Measurements from ENCODE around the gene CCNJ. TPM values are rescaled to one million over a fixed set of nuclear protein-coding genes. Genes with fewer than 3 reads are reported as not detected.

CCNJ gene
- total RNA-seq, 1 experiment from 2014 or later, result 3.2 TPM

DNA sequence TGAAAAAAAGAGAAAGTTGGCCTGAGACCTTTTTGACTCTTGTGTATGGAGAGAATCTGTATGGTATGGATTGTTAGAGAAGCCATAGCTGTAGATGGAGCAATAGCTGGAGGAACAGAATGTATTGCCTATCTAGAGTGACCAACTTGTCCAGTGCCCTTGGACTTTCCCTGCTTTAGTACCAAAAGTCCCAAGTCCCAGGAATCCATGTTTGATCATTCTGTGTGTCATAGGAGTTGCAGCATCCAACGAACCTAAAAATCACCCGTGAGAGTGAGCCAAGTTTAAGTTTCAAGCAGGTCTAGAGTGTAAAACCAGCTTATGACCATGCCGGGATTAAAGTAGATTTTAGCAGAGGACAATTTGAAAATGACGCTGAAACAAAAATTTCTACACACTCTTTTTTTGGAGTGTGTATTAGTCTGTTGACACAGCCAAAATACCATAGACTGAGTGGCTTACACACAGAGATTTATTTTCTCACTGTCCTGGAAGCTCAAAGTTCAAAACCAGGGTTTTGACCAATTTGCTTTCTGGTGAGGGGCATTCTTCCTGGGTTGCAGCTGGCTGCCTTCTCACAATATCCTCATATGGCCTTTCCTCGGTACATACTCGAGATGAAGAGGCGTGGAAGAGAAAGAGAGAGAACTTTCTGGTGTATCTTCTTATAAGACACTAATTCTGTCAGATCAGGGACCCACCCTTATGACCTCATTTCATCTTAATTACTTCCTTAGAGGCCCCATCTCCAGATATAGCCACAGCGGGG lies 49.8 kb downstream of the CCNJ start:
- POLR2A ChIA-PET (ENCODE audit: unreplicated experiment), result no interaction called here
- no peak for DNase-seq
- Histone ChIP-seq H3K9me2 (replicated peaks; ENCODE audit: low read length) (no peaks in the 10 kb centered on the region), H3K9me3 (ENCODE audit: low read length) (no peaks in the 10 kb centered on the region), H3K4me2 (ENCODE audit: low read length) (no peak overlapping the region), H3K27ac (ENCODE audit: low read length) (no peak overlapping the region), H3K36me3 (ENCODE audit: low read depth, low read length) (no peaks in the 10 kb centered on the region), H3F3A (ENCODE audit: low read length, unreplicated experiment) (no peaks in the 10 kb centered on the region), H3K4me1 (ENCODE audit: insufficient read depth, low read length) (peaks cover 13% of the 10 kb centered on the region), H3K9ac (ENCODE audit: low read length) (no peak overlapping the region), H2AFZ (ENCODE audit: low read length) (no peak overlapping the region), H3K27me3 (ENCODE audit: low read length) (peaks cover 35% of the 10 kb centered on the region), H3K79me2 (ENCODE audit: low read length) (no peaks in the 10 kb centered on the region), H4K20me1 (ENCODE audit: low read length) (no peaks in the 10 kb centered on the region), H3K4me3 (ENCODE audit: low read length) (no peak overlapping the region)
- intact Hi-C loops (cut with micrococcal nuclease), result no loop called here
- CTCF ChIA-PET, result no interaction called here
- no TSS peak for BruUV-seq (replicated peaks)
- ATAC-seq, result no peak
- TF ChIP-seq CTCF (conservative IDR thresholded peaks at IDR 0.05; ENCODE audit: low read depth, low read length) (no peak), EZH2 (IDR thresholded peaks at IDR 0.05; ENCODE audit: low read length, unreplicated experiment) (no peak), EZH2phosphoT487 (IDR thresholded peaks at IDR 0.05; ENCODE audit: borderline replicate concordance, low read length) (no peak)

DNA sequence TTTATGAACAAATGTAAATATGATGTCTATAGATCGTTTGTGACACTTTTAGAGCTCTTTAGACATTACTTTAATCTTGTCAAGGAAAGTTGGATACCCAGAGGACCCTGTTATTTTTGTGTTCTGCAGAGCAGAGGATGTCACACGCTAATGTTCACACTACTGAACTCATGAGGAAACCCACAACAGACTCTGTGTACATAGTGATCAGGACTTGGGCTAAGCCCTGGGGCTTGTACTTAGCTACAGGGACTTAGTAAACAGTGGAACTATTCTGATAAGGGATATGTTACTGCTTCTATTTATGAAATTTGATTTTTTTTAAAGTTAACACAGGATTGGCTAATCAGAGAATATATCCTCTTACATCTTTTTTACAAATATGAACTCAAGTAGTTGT lies 50.6 kb downstream of the CCNJ start:
- no peak overlapping the region for H2AFZ ChIP-seq (ENCODE audit: low read length)
- H3K27me3 ChIP-seq (ENCODE audit: low read length), result peaks cover 38% of the 10 kb centered on the region
- ChIA-PET CTCF (no interaction called here), POLR2A (ENCODE audit: unreplicated experiment) (no interaction called here)
- no peaks in the 10 kb centered on the region for H3K9me2 ChIP-seq (replicated peaks; ENCODE audit: low read length)
- no peak for TF ChIP-seq CTCF (conservative IDR thresholded peaks at IDR 0.05; ENCODE audit: low read depth, low read length)
- no peak overlapping the region for H3K9ac ChIP-seq (ENCODE audit: low read length)
- no peaks in the 10 kb centered on the region for H4K20me1 ChIP-seq (ENCODE audit: low read length)
- intact Hi-C loops (cut with micrococcal nuclease), result no loop called here
- H3K4me1 ChIP-seq (ENCODE audit: insufficient read depth, low read length), result peaks cover 11% of the 10 kb centered on the region
- no peak overlapping the region for H3K4me3 ChIP-seq (ENCODE audit: low read length)
- H3K9me3 ChIP-seq (ENCODE audit: low read length), result no peaks in the 10 kb centered on the region
- DNase-seq, result no peak
- ATAC-seq, result no peak
- no peak overlapping the region for H3K4me2 ChIP-seq (ENCODE audit: low read length)
- H3K36me3 ChIP-seq (ENCODE audit: low read depth, low read length), result no peaks in the 10 kb centered on the region
- no TSS peak for BruUV-seq (replicated peaks)
- H3K27ac ChIP-seq (ENCODE audit: low read length), result no peak overlapping the region
- no peaks in the 10 kb centered on the region for H3K79me2 ChIP-seq (ENCODE audit: low read length)
- H3F3A ChIP-seq (ENCODE audit: low read length, unreplicated experiment), result no peaks in the 10 kb centered on the region

DNA sequence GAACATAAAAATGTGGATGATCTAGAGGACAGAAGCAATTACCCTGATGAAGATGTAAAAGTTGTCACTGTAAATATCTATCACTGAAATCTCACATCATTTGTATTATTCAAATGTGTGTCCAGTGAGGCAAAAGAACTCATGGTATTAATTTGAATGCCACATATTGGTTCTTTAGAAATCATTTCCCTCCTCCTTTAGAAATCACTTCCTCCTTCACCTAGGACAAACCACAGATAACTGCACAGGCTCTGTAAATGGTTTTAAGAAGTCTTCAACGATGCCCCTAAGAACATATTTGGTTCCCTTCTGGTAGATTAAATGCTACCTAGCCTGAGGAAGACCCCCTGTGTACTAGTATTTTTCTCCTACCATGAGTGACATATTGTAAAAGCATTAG lies 53.6 kb downstream of the CCNJ start:
- Histone ChIP-seq H3K4me1 (ENCODE audit: insufficient read depth, low read length) (no peaks in the 10 kb centered on the region), H3F3A (ENCODE audit: low read length, unreplicated experiment) (no peaks in the 10 kb centered on the region), H3K27ac (ENCODE audit: low read length) (no peak overlapping the region), H3K4me3 (ENCODE audit: low read length) (no peak overlapping the region), H3K27me3 (ENCODE audit: low read length) (peaks cover 64% of the 10 kb centered on the region), H3K9me2 (replicated peaks; ENCODE audit: low read length) (no peaks in the 10 kb centered on the region), H3K9ac (ENCODE audit: low read length) (no peak overlapping the region), H3K36me3 (ENCODE audit: low read depth, low read length) (no peaks in the 10 kb centered on the region), H4K20me1 (ENCODE audit: low read length) (no peaks in the 10 kb centered on the region), H3K79me2 (ENCODE audit: low read length) (no peaks in the 10 kb centered on the region), H2AFZ (ENCODE audit: low read length) (no peak overlapping the region), H3K4me2 (ENCODE audit: low read length) (no peak overlapping the region), H3K9me3 (ENCODE audit: low read length) (no peaks in the 10 kb centered on the region)
- TF ChIP-seq EZH2 (IDR thresholded peaks at IDR 0.05; ENCODE audit: low read length, unreplicated experiment) (no peak), EZH2phosphoT487 (IDR thresholded peaks at IDR 0.05; ENCODE audit: borderline replicate concordance, low read length) (no peak), CTCF (conservative IDR thresholded peaks at IDR 0.05; ENCODE audit: low read depth, low read length) (no peak)
- intact Hi-C loops (cut with micrococcal nuclease), result no loop called here
- ChIA-PET POLR2A (ENCODE audit: unreplicated experiment) (no interaction called here), CTCF (no interaction called here)
- ATAC-seq (no peak), DNase-seq (no peak)
- no TSS peak for BruUV-seq (replicated peaks)

Measured in PC-3 (cell line).